ENCODE measurements around the gene ZNF33B. TPM values are rescaled to one million over a fixed set of nuclear protein-coding genes. Genes with fewer than 3 reads are reported as not detected.

ZNF33B gene
- total RNA-seq, 4 donors from 2014 or later = 5.3 to 38.6 (median 21.3) TPM

- Histone ChIP-seq H3K9me3 (peaks cover 0 to 17% of the 10 kb centered on the region in 2 donors), H3K27me3 (no peaks in the 10 kb centered on the region), H3K4me1 (no peaks in the 10 kb centered on the region), H3K36me3 (no peaks in the 10 kb centered on the region), H3K4me3 (no peak overlapping the region), H3K27ac (no peak overlapping the region)
- intact Hi-C loops (cut with DNase I; ENCODE audit: low total_unique reads) = no loop called here
- no peak for DNase-seq
- no peak for TF ChIP-seq CTCF (IDR thresholded peaks at IDR 0.05)
- no peak for TF ChIP-seq POLR2A (IDR thresholded peaks at IDR 0.05)
Measured at GRCh38 chr10:42594246-42594650, 44.1 kb downstream of the ZNF33B start.

GRCh38 chr10:42593284-42593683 is 45.1 kb downstream of the ZNF33B start:
- TF ChIP-seq POLR2A (IDR thresholded peaks at IDR 0.05) (no peak), CTCF (IDR thresholded peaks at IDR 0.05) (no peak)
- H3K27me3 ChIP-seq = no peaks in the 10 kb centered on the region
- no peak for DNase-seq
- intact Hi-C loops (cut with DNase I; ENCODE audit: low total_unique reads) = no loop called here
- no peak overlapping the region for H3K4me3 ChIP-seq
- peaks cover 0 to 17% of the 10 kb centered on the region in 2 donors for H3K9me3 ChIP-seq
- H3K4me1 ChIP-seq = no peaks in the 10 kb centered on the region
- no peaks in the 10 kb centered on the region for H3K36me3 ChIP-seq
- no peak overlapping the region for H3K27ac ChIP-seq

GRCh38 chr10:42583828-42584227 is 54.5 kb downstream of the ZNF33B start:
- no peak overlapping the region for H3K27ac ChIP-seq
- H3K4me3 ChIP-seq = no peak overlapping the region
- DNase-seq = no peak
- intact Hi-C loops (cut with DNase I; ENCODE audit: low total_unique reads) = no loop called here
- H3K9me3 ChIP-seq = peaks cover 0 to 6% of the 10 kb centered on the region in 2 donors
- no peaks in the 10 kb centered on the region for H3K36me3 ChIP-seq
- TF ChIP-seq POLR2A (IDR thresholded peaks at IDR 0.05) = no peak
- no peak for TF ChIP-seq CTCF (IDR thresholded peaks at IDR 0.05)
- no peaks in the 10 kb centered on the region for H3K27me3 ChIP-seq
- no peaks in the 10 kb centered on the region for H3K4me1 ChIP-seq

- intact Hi-C loops (cut with DNase I; ENCODE audit: low total_unique reads) = no loop called here
- H3K27me3 ChIP-seq = no peaks in the 10 kb centered on the region
- no peak overlapping the region for H3K4me3 ChIP-seq
- no peaks in the 10 kb centered on the region for H3K9me3 ChIP-seq
- no peak for TF ChIP-seq POLR2A (IDR thresholded peaks at IDR 0.05)
- no peak for TF ChIP-seq CTCF (IDR thresholded peaks at IDR 0.05)
- no peak for DNase-seq
- H3K27ac ChIP-seq = no peak overlapping the region
- no peaks in the 10 kb centered on the region for H3K4me1 ChIP-seq
- no peaks in the 10 kb centered on the region for H3K36me3 ChIP-seq
Measured at GRCh38 chr10:42578019-42578418, 60.4 kb downstream of the ZNF33B start.

GRCh38 chr10:42576338-42576737 is 62.0 kb downstream of the ZNF33B start:
- H3K36me3 ChIP-seq = no peaks in the 10 kb centered on the region
- DNase-seq = no peak
- intact Hi-C loops (cut with DNase I; ENCODE audit: low total_unique reads) = no loop called here
- TF ChIP-seq POLR2A (IDR thresholded peaks at IDR 0.05) (no peak), CTCF (IDR thresholded peaks at IDR 0.05) (no peak)
- no peak overlapping the region for H3K4me3 ChIP-seq
- no peak overlapping the region for H3K27ac ChIP-seq
- H3K27me3 ChIP-seq = no peaks in the 10 kb centered on the region
- no peaks in the 10 kb centered on the region for H3K9me3 ChIP-seq
- H3K4me1 ChIP-seq = no peaks in the 10 kb centered on the region

All from uterus (tissue), 4 donors.